Limb (tissue), 2 donors: ENCODE measurements around the gene BDKRB2.
A peak's percentile ranks its signal among the peaks of the same experiment; 100 is the strongest.
"Not testable (repeated sequence)": the region's sequence is repeated elsewhere in the genome, so short reads cannot be mapped to it uniquely, and the experiment has no call there.

ENCODE experiments used
- DNase-seq, 2 donors: peaks; one replicate each; pipeline ENCODE4 v3.0.0-alpha.2; 2016; ENCODE audit errors: extremely low spot score in 2 of 2

BDKRB2 gene

DNA sequence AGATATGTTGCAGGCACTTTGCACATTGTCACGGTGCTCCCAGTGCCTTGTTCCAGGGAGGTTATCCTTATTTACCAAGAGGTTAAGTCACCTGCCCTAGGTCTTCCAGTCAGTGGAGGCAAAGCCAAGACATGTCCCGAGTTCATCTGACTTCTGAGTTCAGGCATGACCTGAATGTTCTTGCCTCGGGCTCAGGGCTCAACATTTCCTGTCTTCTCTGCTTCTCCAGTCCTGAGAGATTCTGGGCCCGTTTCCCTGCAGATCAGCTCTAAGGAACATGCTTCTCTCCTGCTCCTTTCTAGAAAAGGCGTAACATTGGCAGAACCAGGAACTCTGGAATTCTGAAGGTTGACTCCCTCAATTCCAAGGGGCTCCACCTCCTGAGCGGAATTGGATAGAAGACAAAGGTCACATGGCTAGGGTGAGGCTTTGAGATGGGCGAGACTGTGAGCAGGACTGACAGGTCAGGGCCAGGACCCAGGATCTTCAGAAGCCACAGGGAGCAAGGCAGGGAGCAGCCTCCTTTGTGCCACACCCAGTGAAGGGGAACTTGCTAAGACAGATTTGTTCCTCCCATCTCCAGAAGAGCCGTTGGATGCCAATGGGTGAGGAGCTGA lies 19.9 kb downstream of the BDKRB2 start:
- no peak for DNase-seq

DNA sequence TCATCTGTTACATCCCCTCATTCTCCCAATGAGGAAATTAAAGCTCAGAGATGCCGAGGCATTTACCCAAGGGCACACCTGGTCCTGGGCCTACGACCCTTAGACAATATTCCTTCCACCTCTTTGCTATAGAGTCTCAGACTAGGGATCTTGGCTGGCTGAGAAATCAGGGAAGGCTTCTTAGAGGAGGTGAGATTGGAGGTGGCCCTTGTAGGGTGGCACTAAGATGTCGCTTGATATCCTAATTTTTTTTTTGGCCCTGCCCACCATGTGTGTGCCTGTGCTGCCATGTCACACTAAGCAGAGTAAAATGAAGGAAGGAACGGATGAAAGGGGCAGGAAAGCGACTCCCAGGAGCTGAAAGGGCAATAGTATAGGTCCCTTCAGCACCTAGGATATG lies 20.6 kb downstream of the BDKRB2 start:
- no peak for DNase-seq

- peak; percentile 24 to 68 for DNase-seq
Observed at GRCh38 chr14:96225745-96226151, 21.1 kb downstream of the BDKRB2 start.

DNA sequence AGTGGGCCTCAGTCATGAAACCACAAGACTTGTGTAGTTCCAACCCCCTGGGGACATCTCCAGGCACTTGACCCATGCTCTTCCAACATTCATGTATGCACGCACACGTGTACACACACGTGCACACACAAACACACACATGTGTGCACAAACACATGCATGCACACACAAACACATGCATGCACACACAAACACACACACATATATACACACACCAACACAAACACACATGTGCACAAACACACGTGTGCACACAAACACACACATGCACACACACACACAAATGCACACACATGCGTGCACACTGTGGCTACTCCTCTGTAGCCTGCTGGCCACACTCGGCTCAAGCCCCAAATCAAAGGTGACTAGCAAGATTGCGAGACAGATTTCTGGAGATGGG lies 22.8 kb downstream of the BDKRB2 start:
- no peak for DNase-seq

DNA sequence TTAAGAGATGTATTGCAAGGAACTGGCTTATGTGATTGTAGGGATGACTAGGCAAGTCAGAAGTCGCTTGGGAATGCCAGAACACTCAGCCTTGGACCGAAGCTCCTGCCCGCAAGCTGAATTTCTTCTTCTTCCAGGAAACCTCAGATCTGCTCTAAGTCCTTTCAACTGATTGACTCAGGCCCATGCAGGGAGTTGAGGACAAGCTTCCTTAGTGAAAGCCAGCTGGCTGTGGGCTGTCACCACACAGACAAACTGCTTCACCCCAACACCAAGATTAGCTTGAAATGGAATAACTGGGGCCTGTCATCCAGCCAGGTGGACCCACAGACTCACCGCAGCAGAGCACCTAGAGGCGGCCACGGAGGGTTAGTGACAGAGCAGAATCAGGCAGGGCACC lies 24.7 kb downstream of the BDKRB2 start:
- no peak for DNase-seq

DNA sequence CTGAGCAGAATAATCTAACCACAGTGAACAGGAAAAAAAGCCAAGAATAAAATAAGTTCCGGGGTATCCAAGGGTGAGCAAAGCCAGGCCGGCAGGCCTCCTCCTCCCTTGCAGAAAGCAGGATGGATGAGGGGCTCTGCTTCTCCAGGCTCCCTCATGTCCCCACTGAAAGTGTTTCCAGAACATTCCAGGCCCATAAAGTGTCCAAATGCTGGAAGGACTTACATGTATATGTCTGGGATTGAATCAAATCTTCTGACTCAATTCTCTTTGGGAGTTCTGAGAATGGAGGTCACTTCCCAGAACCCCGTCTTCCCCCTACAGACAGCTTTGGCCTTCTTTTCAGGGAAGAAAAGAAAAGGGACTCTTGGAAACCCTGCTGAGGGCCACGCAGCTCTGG lies 26.4 kb downstream of the BDKRB2 start:
- no peak for DNase-seq

DNA sequence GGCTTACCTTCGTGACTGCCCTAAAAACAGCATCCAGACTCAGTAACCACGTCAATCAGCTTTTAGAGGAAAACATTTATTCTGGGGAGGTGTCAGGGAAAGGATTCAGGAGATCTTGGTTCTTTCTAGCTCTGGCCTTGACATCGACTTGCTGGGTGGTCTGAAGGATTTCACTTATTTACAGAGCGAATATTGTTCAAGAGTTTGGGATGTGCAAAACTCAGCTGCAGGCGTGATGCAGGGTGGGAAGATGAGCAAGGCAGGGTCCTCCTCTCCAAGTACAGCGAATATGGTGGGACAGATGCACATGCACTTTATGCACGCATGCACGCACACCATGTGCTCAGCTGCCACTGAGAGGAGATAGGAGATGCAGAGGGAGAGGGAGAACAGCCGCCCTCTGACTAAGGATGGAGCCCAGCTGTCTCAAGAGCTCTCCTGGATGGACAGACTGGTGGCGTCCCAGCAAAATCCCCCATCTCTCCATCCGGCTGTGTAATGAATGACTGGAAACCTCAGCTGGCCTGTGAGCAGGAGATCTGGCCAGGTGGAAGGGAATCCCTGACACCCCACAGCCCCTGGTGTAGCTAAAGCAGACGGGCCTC lies 27.0 kb downstream of the BDKRB2 start:
- DNase-seq = peak; percentile 40 to 49

DNA sequence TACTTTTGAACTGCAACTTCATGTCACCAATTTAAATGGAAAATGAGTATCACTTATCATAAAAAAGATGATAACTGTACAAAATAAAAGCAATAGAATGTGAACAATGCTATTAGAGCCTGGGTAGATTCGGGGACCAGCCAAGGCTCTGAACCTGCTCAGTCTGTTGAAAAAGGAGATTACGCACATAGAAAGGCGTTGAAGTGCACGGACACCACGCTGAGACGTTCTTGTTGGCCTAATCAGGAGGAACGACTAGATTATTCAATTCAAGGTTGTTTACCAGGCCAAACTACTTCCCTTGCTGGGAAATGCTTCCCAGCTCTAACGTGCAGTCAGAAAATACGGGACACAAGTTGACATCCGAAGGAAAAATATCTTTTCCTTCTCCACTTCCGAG lies 27.9 kb downstream of the BDKRB2 start:
- DNase-seq = no peak

- DNase-seq = no peak
Observed at GRCh38 chr14:96233661-96234060, 29.0 kb downstream of the BDKRB2 start.

DNA sequence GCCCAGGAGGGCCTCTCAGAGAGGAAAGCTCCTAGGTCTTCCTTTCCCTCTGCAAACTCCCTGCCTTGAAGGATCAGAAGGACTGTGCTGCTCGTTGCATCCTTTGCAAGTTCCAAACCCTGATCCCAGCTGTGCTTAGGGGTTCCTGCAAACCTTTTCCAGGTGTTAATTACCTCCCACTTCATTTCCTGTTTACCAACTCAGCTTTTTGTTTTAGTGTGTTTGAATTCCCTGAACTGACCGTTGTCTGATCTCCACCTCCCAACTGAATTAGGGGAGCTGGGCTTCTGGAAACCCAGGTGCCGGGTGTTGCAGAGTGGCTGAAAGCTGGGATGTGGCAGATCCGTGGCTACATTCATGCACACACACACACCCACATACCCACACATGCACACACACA lies 30.8 kb downstream of the BDKRB2 start:
- DNase-seq = no peak

DNA sequence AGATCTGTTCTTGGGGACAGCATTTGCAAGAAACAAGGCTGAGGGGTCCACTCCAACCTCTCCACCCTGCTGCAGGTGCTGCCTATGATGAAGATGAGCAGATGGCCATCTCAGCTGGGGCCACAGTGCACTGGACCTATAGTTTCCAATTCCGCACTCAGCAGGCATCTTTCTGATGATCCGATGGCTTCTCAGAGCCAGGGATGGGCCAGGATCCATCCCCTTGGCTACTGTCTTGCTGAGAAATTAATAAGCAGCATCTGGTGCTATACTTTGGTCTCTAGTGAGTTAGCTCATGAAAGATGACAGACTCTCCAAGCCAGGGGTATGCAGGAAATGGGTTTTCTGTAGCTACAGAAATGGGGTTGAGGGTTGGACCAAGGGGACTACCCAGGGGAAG lies 33.0 kb downstream of the BDKRB2 start:
- DNase-seq = no peak

DNA sequence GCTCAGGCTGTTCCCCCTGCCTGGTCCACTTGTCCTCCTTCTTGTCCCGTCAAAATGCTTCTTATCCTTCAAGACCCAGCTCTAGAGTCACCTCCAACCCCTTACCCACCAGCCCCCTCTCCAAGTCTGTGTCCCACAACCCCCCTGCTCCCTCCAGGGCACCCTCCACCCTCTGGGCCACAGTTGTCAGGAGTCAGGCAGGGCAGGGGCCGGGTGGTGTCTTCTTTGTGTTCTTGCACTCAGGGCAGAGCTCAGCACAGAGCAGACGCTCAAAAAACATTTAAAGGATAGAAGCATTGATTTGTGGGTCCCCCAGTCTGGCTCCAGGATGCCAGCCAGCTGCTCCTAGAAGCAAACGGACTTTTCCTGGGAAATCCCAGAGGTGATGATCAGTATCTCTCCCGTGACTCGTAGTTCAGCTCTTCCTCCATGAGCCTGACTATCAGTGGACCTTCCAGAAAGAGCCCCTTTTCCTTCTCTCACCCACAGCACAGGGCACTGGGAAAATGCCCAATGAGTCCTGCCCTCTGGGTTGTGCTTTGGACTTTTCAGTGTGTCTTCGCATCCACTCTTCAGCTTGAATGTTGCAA lies 34.1 kb downstream of the BDKRB2 start:
- DNase-seq = no peak

- no peak for DNase-seq
Observed at GRCh38 chr14:96239711-96240141, 35.1 kb downstream of the BDKRB2 start.

DNA sequence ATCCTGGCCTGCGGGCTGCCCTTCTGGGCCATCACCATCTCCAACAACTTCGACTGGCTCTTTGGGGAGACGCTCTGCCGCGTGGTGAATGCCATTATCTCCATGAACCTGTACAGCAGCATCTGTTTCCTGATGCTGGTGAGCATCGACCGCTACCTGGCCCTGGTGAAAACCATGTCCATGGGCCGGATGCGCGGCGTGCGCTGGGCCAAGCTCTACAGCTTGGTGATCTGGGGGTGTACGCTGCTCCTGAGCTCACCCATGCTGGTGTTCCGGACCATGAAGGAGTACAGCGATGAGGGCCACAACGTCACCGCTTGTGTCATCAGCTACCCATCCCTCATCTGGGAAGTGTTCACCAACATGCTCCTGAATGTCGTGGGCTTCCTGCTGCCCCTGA lies 36.0 kb downstream of the BDKRB2 start:
- no peak for DNase-seq

DNA sequence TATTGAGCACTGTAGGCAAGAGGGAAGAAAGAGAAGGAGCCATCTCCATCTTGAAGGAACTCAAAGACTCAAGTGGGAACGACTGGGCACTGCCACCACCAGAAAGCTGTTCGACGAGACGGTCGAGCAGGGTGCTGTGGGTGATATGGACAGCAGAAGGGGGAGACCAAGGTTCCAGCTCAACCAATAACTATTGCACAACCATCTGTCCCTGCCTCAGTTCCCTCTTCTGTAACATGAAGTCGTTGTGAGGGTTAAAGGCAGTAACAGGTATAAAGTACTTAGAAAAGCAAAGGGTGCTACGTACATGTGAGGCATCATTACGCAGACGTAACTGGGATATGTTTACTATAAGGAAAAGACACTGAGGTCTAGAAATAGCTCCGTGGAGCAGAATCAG lies 37.5 kb downstream of the BDKRB2 start:
- DNase-seq = no peak

DNA sequence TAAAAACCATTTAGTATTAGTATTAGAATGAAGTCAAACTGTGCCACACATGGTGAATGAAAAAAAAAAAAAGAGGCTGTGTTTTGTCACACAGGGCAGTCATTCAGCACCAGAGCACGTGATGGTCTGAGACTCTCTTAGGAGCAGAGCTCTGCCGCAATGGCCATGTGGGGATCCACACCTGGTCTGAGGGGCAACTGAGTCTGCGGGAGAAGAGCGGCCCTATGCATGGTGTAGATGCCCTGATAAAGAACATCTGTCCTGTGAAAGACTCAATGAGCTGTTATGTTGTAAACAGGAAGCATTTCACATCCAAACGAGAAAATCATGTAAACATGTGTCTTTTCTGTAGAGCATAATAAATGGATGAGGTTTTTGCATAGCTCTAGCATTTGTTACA lies 39.1 kb downstream of the BDKRB2 start:
- no peak for DNase-seq

DNA sequence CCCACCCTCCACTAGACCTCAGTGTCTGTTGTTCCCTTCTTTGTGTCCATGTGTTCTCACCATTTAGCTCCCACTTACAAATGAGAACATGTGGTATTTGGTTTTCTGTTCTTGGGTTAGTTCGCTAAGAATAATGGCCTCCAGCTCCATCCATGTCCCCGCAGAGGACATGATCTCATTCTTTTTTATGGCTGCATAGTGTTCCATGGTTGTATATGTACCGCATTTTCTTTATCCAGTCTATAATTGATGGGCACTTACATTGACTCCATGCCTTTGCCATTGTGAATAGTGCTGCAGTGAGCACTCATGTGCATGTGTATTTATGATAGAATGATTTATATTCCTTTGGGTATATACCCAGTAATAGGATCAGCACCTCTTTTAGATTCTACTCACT lies 40.4 kb downstream of the BDKRB2 start:
- DNase-seq = not testable (repeated sequence)

DNA sequence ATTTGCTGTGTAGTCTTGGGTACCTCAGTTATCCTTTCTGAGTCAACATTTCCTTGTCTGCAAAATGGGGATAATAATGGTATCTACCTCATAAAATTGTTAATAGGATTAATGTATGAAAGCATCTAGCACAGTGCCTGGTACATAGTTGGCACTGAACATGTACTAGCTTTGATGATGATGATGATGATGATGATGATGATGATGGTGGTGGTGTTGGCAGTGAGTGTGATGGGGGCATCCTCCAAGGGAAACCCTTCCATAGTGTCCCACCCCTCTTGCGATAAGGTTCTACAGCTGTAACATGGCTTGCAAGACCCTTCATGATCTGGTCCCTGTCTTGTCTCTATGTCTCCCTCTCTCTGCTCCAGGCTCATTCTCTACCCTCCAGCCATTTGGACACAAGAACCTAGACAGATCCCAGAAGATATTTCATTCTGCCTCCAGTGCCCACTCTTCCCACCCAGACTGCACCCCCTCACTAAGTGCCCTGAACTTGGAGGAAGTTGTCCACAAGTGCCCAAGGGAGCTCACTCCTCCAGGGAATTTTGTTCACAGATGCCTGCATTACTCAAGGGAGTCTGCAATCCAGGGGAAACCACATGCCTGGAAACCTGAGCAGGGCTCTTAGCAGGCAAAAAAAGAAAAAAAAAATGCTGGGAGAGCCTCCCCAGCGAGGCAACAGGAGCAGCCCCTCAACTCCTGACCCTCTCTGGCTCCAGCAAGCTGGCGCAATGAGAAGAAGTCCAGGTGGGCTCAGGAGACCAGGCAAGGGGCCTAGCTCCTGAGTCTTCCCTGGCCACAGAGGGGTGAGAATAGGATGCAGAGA lies 41.3 kb downstream of the BDKRB2 start:
- DNase-seq = no peak

DNA sequence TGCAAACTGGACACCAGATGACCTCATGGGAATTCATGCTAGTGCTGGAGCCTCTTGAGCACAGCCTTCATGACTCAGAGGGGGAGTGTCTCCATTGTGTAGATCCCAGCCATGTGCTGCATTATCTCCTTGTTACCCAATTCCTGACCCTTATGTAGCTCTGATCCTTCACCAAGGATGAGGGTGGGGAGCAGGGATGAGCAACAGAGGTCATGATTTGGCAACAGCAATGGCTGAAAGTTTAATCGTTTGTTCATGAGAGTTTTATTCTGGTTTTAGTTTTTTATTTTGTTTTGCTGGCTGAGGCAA lies 41.9 kb downstream of the BDKRB2 start:
- DNase-seq = no peak

DNA sequence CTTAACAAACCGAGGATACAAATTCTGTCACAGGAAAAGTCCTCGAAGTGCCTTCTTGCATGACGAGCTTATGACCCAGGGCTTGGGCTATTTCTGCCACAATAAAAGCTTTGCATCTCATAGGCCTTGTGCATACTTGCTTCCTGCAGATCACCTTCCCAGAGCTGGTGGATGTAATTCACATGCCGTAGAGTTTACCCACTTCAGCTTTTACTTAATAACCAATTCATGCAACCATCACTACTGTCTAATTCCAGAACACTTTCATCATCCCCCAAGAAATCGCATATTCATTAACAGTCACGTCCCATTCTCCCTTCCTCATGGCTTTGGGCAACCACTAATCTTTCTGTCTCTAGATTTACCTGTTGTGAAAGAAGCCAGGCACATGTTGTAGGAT lies 42.4 kb downstream of the BDKRB2 start:
- DNase-seq = no peak

GRCh38 chr14:96249029-96249428 lies 44.4 kb downstream of the BDKRB2 start:
- DNase-seq = no peak

- DNase-seq = no peak
Observed at GRCh38 chr14:96250485-96250884, 45.8 kb downstream of the BDKRB2 start.
